Stimulated activated CD4-positive, alpha-beta T cell treated with anti-CD3 and anti-CD28 coated beads, Interleukin-1b, Interleukin-23, amount 100 ng/mL, for 48 hours (primary cell): Measurements from ENCODE around the gene RRAS2.
"Not testable (repeated sequence)": the region's sequence is repeated elsewhere in the genome, so short reads cannot be mapped to it uniquely, and the experiment has no call there.

Experiments used
- DNase-seq: peaks from one replicate; pipeline ENCODE4 v3.0.0-alpha.2; 2020

RRAS2 gene

GRCh38 chr11:14253421-14253820 is 105.6 kb downstream of the RRAS2 start:
- DNase-seq = no peak

- not testable (repeated sequence) for DNase-seq
These were observed 106.5 kb downstream of the RRAS2 start for GRCh38 chr11:14252501-14252900.

GRCh38 chr11:14251754-14252153 is 107.2 kb downstream of the RRAS2 start:
- DNase-seq = no peak

DNA sequence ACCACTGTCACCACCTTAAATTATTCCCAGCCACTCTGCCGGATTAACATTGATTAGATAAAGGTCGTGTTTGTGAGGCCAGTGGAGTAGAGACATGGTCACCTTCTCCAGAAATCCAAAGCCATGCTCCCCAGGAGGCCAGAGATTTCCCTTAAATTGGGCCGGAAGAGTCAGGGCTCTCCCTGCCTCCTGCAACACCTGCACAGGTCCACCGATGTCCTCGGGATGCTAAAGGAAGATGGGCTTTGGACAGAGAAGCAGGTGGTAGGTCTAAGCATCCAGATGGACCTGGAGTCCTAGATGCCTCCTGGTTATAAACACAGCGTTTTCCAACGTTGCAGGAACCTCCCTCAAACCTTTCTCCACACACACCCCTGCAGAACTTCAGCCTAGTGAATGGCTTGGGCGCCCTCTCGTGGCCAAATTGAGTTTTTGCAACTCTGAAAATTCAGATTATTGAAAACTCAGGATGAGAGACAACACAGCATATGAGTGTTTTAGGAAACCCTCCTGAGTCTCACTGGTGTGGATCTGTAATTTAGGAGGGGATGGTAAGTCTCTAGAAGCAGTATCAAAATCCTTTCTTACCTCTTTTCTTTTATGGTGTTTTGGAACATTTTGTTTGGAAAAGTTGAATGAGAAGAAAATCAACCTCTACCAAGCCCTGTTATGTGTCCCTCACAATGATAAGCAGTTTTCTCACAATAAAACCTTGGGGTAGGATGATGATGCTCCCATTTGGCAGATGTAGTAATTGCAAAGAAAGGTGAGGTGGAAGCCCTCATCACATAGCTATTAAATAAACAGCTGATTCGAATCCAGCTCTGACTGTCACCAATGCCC is 109.6 kb downstream of the RRAS2 start:
- DNase-seq = peak; percentile 67

DNA sequence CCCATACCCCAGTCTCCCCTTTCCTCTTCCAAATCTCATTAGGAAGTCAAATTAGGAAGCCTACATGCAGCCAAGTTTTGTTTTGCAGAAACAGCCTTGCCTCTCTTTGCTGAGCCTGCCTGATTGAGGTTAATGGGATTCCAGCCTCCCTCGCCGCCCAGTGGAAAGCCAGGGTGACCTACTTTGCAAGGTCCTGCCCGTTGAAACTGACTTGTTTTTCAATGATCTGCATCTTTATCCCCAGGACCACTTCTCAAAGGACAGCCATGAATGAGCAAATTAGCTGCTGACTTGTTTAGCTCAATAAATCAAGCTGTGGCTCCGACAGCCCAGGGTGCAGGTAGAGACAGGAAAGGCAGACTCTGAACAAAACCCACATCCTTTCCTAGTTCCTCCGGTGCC is 110.4 kb downstream of the RRAS2 start:
- DNase-seq = no peak

DNA sequence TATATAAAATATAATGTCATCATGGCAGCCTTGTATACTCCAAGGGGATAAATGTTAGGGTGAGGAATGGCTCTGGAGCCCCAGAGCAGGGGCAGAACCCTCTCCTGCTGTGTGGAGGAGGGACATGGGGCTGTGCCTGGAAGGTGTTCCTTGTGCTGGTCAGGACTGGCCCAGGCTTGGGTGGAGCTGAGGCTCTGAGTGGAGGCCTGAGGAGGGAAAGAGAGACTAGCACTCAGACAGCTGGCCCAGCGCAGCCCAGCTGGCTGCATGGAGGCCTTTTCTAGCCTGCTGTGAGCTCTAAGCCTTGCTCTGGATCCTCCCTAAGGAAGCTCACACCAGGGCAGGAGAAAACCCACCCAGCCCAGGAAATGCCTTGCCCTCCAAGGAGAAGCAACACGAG is 113.5 kb downstream of the RRAS2 start:
- no peak for DNase-seq

DNA sequence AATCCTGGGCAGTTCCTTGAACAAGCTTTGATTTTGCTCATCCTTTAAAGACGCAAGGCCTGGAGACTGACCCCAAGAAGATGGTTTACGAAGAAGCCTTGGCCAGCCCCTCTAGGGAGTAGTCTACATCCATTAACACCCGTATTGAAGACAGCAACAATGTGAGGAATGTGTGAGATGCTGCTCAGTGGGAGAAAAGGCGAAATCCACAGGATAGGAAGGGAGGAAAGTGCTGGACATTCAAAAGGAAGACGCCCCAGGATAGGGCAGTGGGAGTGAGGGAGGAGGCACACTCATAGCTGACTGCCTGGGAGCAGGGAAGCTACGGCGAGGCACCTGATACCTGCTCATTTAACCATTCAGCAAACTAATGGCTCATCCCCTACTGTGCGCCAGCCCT is 114.1 kb downstream of the RRAS2 start:
- DNase-seq = no peak

DNA sequence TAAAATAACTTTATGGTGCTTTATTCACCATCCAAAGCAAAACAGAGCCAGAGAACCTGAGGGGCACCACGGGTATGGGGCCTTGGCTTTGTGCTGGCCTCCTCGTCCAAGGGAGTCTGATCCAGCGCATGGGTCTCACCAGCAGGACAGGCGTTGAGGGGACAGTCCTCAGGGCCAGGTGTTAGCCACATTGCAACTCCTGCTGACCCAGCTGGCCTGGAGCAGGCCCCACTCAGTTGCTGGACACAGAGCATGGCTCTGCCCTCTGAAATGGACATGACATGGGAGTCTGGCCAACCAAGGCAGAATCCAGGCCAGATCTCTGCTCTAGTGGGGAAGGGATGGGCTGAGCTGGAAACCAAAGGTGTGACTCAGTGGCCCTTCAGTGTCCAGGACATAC is 116.2 kb downstream of the RRAS2 start:
- DNase-seq = no peak

GRCh38 chr11:14242187-14242586 is 116.8 kb downstream of the RRAS2 start:
- DNase-seq = no peak

GRCh38 chr11:14240951-14241350 is 118.0 kb downstream of the RRAS2 start:
- DNase-seq = no peak

GRCh38 chr11:14240221-14240620 is 118.8 kb downstream of the RRAS2 start:
- DNase-seq = no peak

GRCh38 chr11:14237444-14237961 is 121.5 kb downstream of the RRAS2 start:
- DNase-seq = no peak

- DNase-seq = no peak
These were observed 123.3 kb downstream of the RRAS2 start for GRCh38 chr11:14235701-14236100.

DNA sequence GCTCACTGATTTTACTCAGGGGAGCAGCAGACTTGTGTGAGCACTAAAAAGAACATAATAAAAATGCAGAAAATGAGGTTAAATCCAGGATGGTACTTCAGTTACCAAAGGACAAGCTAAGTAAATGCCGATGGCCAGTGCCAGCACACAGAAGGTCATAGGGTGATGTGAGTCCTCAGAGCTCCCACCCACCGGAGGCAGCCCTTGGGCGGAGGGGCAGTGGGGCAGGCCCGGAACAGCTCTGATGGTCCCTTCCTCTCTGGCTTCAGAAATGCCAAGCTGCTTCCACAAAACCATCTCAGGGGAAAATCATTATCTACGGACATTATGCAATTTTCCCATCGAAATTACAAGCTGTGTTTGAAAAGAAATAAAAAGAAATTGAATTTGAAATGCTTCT is 124.5 kb downstream of the RRAS2 start:
- DNase-seq = no peak

DNA sequence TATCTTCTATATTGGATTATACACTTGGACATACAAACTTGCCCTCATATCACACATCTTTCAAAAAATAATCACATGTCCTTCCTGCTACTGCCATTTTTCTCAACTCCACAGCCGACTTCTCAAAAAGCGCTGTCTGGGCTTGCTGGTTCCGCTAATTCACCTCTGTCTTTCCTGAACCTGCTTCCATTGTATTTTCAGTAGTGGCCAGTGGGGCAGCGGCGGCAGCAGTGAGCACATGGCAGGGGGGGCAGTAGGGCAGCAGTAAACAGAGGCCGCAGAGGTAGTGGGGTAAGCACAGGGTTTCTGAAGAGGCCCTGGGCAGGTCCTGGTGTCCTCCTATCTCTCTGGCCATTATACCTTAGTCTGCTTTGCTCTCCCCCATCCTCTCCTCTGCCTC is 126.3 kb downstream of the RRAS2 start:
- no peak for DNase-seq

GRCh38 chr11:14230407-14230806 is 128.6 kb downstream of the RRAS2 start:
- DNase-seq = no peak

- DNase-seq = no peak
These were observed 129.5 kb downstream of the RRAS2 start for GRCh38 chr11:14229472-14229871.

- no peak for DNase-seq
These were observed 130.6 kb downstream of the RRAS2 start for GRCh38 chr11:14228356-14228755.
